ENCODE results near the gene MGMT. TPM values are rescaled to one million over a fixed set of nuclear protein-coding genes. Genes with fewer than 3 reads are reported as not detected.

The MGMT gene
- total RNA-seq, 1 experiment from 2014 or later, result 11.5 TPM

- Histone ChIP-seq H3K36me3 (ENCODE audit: control insufficient read depth in 1 of 2, insufficient read depth in 2 of 2, low read length in 2 of 2) (no peaks in the 10 kb centered on the region), H3K9ac (ENCODE audit: low read length) (no peak overlapping the region), H3K27me3 (ENCODE audit: insufficient read depth, low read length) (no peaks in the 10 kb centered on the region), H4K20me1 (ENCODE audit: insufficient read depth) (no peaks in the 10 kb centered on the region), H3K4me2 (ENCODE audit: low read length) (no peak overlapping the region), H3K4me1 (ENCODE audit: control insufficient read depth in 1 of 2, insufficient read depth in 2 of 2, low read length in 2 of 2) (no peaks in the 10 kb centered on the region), H3K27ac (ENCODE audit: low read depth, low read length) (no peak overlapping the region), H2AFZ (ENCODE audit: low read depth, low read length, poor library complexity, severe bottlenecking) (no peak overlapping the region), H3K9me3 (ENCODE audit: control insufficient read depth in 1 of 2, insufficient read depth in 1 of 2, low read depth in 1 of 2, low read length in 2 of 2) (peaks cover 3 to 19% of the 10 kb centered on the region in 2 experiments; a peak in 2 of 4 replicates), H3K4me3 (replicated peaks in 1 of 2; ENCODE audit: low read depth in 1 of 2, low read length in 2 of 2) (no peak overlapping the region), H3K79me2 (ENCODE audit: insufficient read depth, low read length) (no peaks in the 10 kb centered on the region), H3K9me2 (ENCODE audit: insufficient read depth) (no peaks in the 10 kb centered on the region)
- ChIA-PET RAD21 (ENCODE audit: low non-redundant PET in 1 of 2, low total read pairs in 2 of 2, uncharacterized antibody in 2 of 2, unreplicated experiment in 2 of 2) (no interaction called here), CTCF (no interaction called here), POLR2A (no interaction called here)
- no TSS peak for BruUV-seq (replicated peaks)
- ATAC-seq, result no peak
- DNase-seq (ENCODE audit: low read depth, low spot score), result no peak
- intact Hi-C loops (cut with micrococcal nuclease), result no loop called here
- TF ChIP-seq MAX (IDR thresholded peaks at IDR 0.05), result no peak
- no peak for TF ChIP-seq CBX3 (IDR thresholded peaks at IDR 0.05; ENCODE audit: low read depth)
- TF ChIP-seq REST (IDR thresholded peaks at IDR 0.05; ENCODE audit: low read depth), result no peak
- TF ChIP-seq CEBPB (IDR thresholded peaks at IDR 0.05; ENCODE audit: low read depth), result no peak
- no peak for TF ChIP-seq POLR2AphosphoS5 (IDR thresholded peaks at IDR 0.05; ENCODE audit: low read depth, low read length)
Observed at GRCh38 chr10:129518793-129519192, 51.8 kb downstream of the MGMT start.

GRCh38 chr10:129520440-129521080, 53.5 kb downstream of the MGMT start:
- no peaks in the 10 kb centered on the region for H3K4me1 ChIP-seq (ENCODE audit: control insufficient read depth in 1 of 2, insufficient read depth in 2 of 2, low read length in 2 of 2)
- H3K27ac ChIP-seq (ENCODE audit: low read depth, low read length), result no peak overlapping the region
- intact Hi-C loops (cut with micrococcal nuclease), result no loop called here
- H3K4me3 ChIP-seq (replicated peaks in 1 of 2; ENCODE audit: low read depth in 1 of 2, low read length in 2 of 2), result no peak overlapping the region
- H3K27me3 ChIP-seq (ENCODE audit: insufficient read depth, low read length), result no peaks in the 10 kb centered on the region
- no peak overlapping the region for H3K9ac ChIP-seq (ENCODE audit: low read length)
- H3K36me3 ChIP-seq (ENCODE audit: control insufficient read depth in 1 of 2, insufficient read depth in 2 of 2, low read length in 2 of 2), result no peaks in the 10 kb centered on the region
- peaks cover 7 to 16% of the 10 kb centered on the region in 2 experiments; a peak in 2 of 4 replicates for H3K9me3 ChIP-seq (ENCODE audit: control insufficient read depth in 1 of 2, insufficient read depth in 1 of 2, low read depth in 1 of 2, low read length in 2 of 2)
- H3K9me2 ChIP-seq (ENCODE audit: insufficient read depth), result no peaks in the 10 kb centered on the region
- no peaks in the 10 kb centered on the region for H3K79me2 ChIP-seq (ENCODE audit: insufficient read depth, low read length)
- BruUV-seq (replicated peaks), result no TSS peak
- no peak overlapping the region for H3K4me2 ChIP-seq (ENCODE audit: low read length)
- H2AFZ ChIP-seq (ENCODE audit: low read depth, low read length, poor library complexity, severe bottlenecking), result no peak overlapping the region
- ChIA-PET POLR2A (no interaction called here), RAD21 (ENCODE audit: low non-redundant PET in 1 of 2, low total read pairs in 2 of 2, uncharacterized antibody in 2 of 2, unreplicated experiment in 2 of 2) (no interaction called here), CTCF (no interaction called here)
- ATAC-seq, result no peak
- H4K20me1 ChIP-seq (ENCODE audit: insufficient read depth), result no peaks in the 10 kb centered on the region
- no peak for DNase-seq (ENCODE audit: low read depth, low spot score)
- TF ChIP-seq FOSL1 (IDR thresholded peaks at IDR 0.05; ENCODE audit: low read depth) (no peak), CEBPB (IDR thresholded peaks at IDR 0.05; ENCODE audit: low read depth) (no peak), JUND (IDR thresholded peaks at IDR 0.05) (no peak), ZNF274 (IDR thresholded peaks at IDR 0.05; ENCODE audit: low read depth, low read length) (no peak), REST (IDR thresholded peaks at IDR 0.05; ENCODE audit: low read depth) (no peak), ZFX (IDR thresholded peaks at IDR 0.05) (no peak), EGR1 (IDR thresholded peaks at IDR 0.05; ENCODE audit: low read depth) (no peak), SRF (IDR thresholded peaks at IDR 0.05; ENCODE audit: low read depth) (no peak), EZH2phosphoT487 (IDR thresholded peaks at IDR 0.05; ENCODE audit: borderline replicate concordance) (no peak), SIN3A (IDR thresholded peaks at IDR 0.05; ENCODE audit: low read depth) (no peak), SP1 (IDR thresholded peaks at IDR 0.05; ENCODE audit: low read depth) (no peak), POLR2AphosphoS5 (IDR thresholded peaks at IDR 0.05; ENCODE audit: low read depth, low read length) (no peak), RAD21 (IDR thresholded peaks at IDR 0.05; ENCODE audit: low read depth) (no peak)
